ENCODE results near the gene IGF2R. TPM values are rescaled to one million over a fixed set of nuclear protein-coding genes. Genes with fewer than 3 reads are reported as not detected.

Gene IGF2R
- total and polyA plus RNA-seq, 2 experiments from 2014 or later: 61.2 to 132 TPM

DNA sequence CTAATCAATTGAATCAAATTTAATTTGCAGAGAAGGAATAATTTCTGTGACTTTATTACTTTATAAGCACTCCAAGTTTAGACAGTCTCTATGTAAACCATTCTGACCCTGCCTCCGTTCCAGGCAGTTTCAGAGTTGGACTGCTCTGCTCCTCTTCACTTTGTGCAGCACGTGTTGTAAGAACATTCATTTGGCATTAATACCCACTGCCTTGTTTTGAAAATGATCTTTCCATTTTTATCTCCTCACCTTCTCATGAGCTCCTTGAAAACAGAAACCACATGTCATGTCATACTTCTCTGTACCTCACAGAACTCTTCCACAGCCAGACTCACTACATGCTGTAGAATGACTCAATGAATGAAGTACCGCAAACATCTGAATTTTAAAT is 178.3 kb downstream of the IGF2R start:
- no peaks in the 10 kb centered on the region for H3K4me1 ChIP-seq (ENCODE audit: insufficient read depth)
- no peak overlapping the region for H3K4me2 ChIP-seq
- H3K27ac ChIP-seq: no peak overlapping the region
- H4K20me1 ChIP-seq (ENCODE audit: insufficient read depth, poor library complexity, severe bottlenecking): no peaks in the 10 kb centered on the region
- WGBS (ENCODE audit: low lambda C conversion rate, missing lambda C conversion rate): 75% methylated on average over 3 of the region's 3 CpGs
- H3K9me3 ChIP-seq (ENCODE audit: low read depth): no peaks in the 10 kb centered on the region
- no peaks in the 10 kb centered on the region for H3K9me2 ChIP-seq (replicated peaks; ENCODE audit: insufficient read depth)
- TF ChIP-seq EZH2 (IDR thresholded peaks at IDR 0.05; ENCODE audit: borderline replicate concordance): no peak
- no peak for TF ChIP-seq EZH2phosphoT487 (IDR thresholded peaks at IDR 0.05; ENCODE audit: low read depth, severe bottlenecking, unreplicated experiment)
- TF ChIP-seq, protein P1, sequence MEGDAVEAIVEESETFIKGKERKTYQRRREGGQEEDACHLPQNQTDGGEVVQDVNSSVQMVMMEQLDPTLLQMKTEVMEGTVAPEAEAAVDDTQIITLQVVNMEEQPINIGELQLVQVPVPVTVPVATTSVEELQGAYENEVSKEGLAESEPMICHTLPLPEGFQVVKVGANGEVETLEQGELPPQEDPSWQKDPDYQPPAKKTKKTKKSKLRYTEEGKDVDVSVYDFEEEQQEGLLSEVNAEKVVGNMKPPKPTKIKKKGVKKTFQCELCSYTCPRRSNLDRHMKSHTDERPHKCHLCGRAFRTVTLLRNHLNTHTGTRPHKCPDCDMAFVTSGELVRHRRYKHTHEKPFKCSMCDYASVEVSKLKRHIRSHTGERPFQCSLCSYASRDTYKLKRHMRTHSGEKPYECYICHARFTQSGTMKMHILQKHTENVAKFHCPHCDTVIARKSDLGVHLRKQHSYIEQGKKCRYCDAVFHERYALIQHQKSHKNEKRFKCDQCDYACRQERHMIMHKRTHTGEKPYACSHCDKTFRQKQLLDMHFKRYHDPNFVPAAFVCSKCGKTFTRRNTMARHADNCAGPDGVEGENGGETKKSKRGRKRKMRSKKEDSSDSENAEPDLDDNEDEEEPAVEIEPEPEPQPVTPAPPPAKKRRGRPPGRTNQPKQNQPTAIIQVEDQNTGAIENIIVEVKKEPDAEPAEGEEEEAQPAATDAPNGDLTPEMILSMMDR (IDR thresholded peaks at IDR 0.05; ENCODE audit: poor library complexity): no peak
- H3K27me3 ChIP-seq: no peaks in the 10 kb centered on the region
- no peaks in the 10 kb centered on the region for H3K79me2 ChIP-seq
- no peak overlapping the region for H3K4me3 ChIP-seq
- no peak overlapping the region for H2AFZ ChIP-seq
- no peaks in the 10 kb centered on the region for H3K36me3 ChIP-seq (replicated peaks; ENCODE audit: insufficient read depth, low read depth)
- DNase-seq (ENCODE audit: low spot score): no peak

GRCh38 chr6:160154471-160154870 is 185.6 kb downstream of the IGF2R start:
- Histone ChIP-seq H3K27ac (no peak overlapping the region), H3K9me2 (replicated peaks; ENCODE audit: insufficient read depth) (no peaks in the 10 kb centered on the region), H4K20me1 (ENCODE audit: insufficient read depth, poor library complexity, severe bottlenecking) (no peaks in the 10 kb centered on the region), H3K4me1 (ENCODE audit: insufficient read depth) (no peaks in the 10 kb centered on the region), H3K4me2 (no peak overlapping the region), H3K79me2 (no peaks in the 10 kb centered on the region), H2AFZ (no peak overlapping the region), H3K36me3 (replicated peaks; ENCODE audit: insufficient read depth, low read depth) (no peaks in the 10 kb centered on the region), H3K9me3 (ENCODE audit: low read depth) (peaks cover 4% of the 10 kb centered on the region), H3K4me3 (no peak overlapping the region), H3K27me3 (no peaks in the 10 kb centered on the region)
- no peak for TF ChIP-seq EZH2 (IDR thresholded peaks at IDR 0.05; ENCODE audit: borderline replicate concordance)
- TF ChIP-seq EZH2phosphoT487 (IDR thresholded peaks at IDR 0.05; ENCODE audit: low read depth, severe bottlenecking, unreplicated experiment): no peak
- TF ChIP-seq, protein P1 (IDR thresholded peaks at IDR 0.05; ENCODE audit: poor library complexity): no peak
- DNase-seq (ENCODE audit: low spot score): no peak
- 97% methylated on average over 3 of the region's 3 CpGs for WGBS (ENCODE audit: low lambda C conversion rate, missing lambda C conversion rate)

DNA sequence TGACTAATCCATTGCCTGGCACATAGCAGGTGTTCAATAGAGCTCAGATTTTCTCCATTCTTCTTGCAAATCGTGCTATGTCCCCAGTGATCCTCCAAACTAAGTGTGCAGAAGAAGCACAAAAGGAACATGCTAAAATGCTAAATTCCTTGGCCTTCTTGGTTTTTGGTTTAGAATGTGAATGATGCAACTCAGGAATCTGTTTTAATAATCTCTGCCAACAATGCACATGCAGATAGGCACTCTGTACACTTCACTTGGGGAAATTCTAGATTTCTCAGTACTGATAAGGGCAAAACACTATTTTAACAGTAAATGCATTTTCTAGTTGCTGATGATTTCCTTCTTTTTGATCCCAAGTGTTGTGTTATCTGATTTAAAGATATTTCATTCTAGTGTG is 188.0 kb downstream of the IGF2R start:
- Histone ChIP-seq H2AFZ (no peak overlapping the region), H3K27me3 (no peaks in the 10 kb centered on the region), H3K36me3 (replicated peaks; ENCODE audit: insufficient read depth, low read depth) (no peaks in the 10 kb centered on the region), H3K27ac (no peak overlapping the region), H3K79me2 (no peaks in the 10 kb centered on the region), H3K9me2 (replicated peaks; ENCODE audit: insufficient read depth) (no peaks in the 10 kb centered on the region), H3K4me1 (ENCODE audit: insufficient read depth) (peaks cover 7% of the 10 kb centered on the region), H3K4me3 (no peak overlapping the region), H3K9me3 (ENCODE audit: low read depth) (peaks cover 4% of the 10 kb centered on the region), H3K4me2 (no peak overlapping the region), H4K20me1 (ENCODE audit: insufficient read depth, poor library complexity, severe bottlenecking) (no peaks in the 10 kb centered on the region)
- 96% methylated on average over 1 of the region's 1 CpG for WGBS (ENCODE audit: low lambda C conversion rate, missing lambda C conversion rate)
- TF ChIP-seq, protein P1 (IDR thresholded peaks at IDR 0.05; ENCODE audit: poor library complexity): no peak
- TF ChIP-seq EZH2 (IDR thresholded peaks at IDR 0.05; ENCODE audit: borderline replicate concordance) (no peak), EZH2phosphoT487 (IDR thresholded peaks at IDR 0.05; ENCODE audit: low read depth, severe bottlenecking, unreplicated experiment) (no peak)
- no peak for DNase-seq (ENCODE audit: low spot score)

GRCh38 chr6:160160450-160160849 is 191.6 kb downstream of the IGF2R start:
- H3K27me3 ChIP-seq: no peaks in the 10 kb centered on the region
- no peak overlapping the region for H3K4me3 ChIP-seq
- no peaks in the 10 kb centered on the region for H3K79me2 ChIP-seq
- 52% methylated on average over 6 of the region's 6 CpGs for WGBS (ENCODE audit: low lambda C conversion rate, missing lambda C conversion rate)
- H3K36me3 ChIP-seq (replicated peaks; ENCODE audit: insufficient read depth, low read depth): no peaks in the 10 kb centered on the region
- H3K27ac ChIP-seq: no peak overlapping the region
- TF ChIP-seq EZH2 (IDR thresholded peaks at IDR 0.05; ENCODE audit: borderline replicate concordance) (no peak), EZH2phosphoT487 (IDR thresholded peaks at IDR 0.05; ENCODE audit: low read depth, severe bottlenecking, unreplicated experiment) (no peak)
- TF ChIP-seq, protein P1 (IDR thresholded peaks at IDR 0.05; ENCODE audit: poor library complexity): peak; percentile 31
- no peaks in the 10 kb centered on the region for H3K9me2 ChIP-seq (replicated peaks; ENCODE audit: insufficient read depth)
- H2AFZ ChIP-seq: no peak overlapping the region
- no peaks in the 10 kb centered on the region for H3K9me3 ChIP-seq (ENCODE audit: low read depth)
- H4K20me1 ChIP-seq (ENCODE audit: insufficient read depth, poor library complexity, severe bottlenecking): no peaks in the 10 kb centered on the region
- peak; percentile 58 for DNase-seq (ENCODE audit: low spot score)
- H3K4me1 ChIP-seq (ENCODE audit: insufficient read depth): peaks cover 7% of the 10 kb centered on the region
- H3K4me2 ChIP-seq: no peak overlapping the region
